Urinary bladder (tissue), 4 donors: ENCODE results near the gene MOSMO. TPM values are rescaled to one million over a fixed set of nuclear protein-coding genes. Genes with fewer than 3 reads are reported as not detected.
"Not testable (repeated sequence)": the region's sequence is repeated elsewhere in the genome, so short reads cannot be mapped to it uniquely, and the experiment has no call there.

Source experiments
- DNase-seq: peaks from one replicate; pipeline ENCODE4 v3.0.0-alpha.2; 2015; ENCODE audit errors: extremely low spot score
- H3K27ac ChIP-seq: one replicate; pipeline ENCODE4 v1.5.1; 2013; ENCODE audit warnings: low read depth, mild to moderate bottlenecking, moderate library complexity
- H3K36me3 ChIP-seq: one replicate; pipeline ENCODE4 v1.6.1; 2013; ENCODE audit warnings: mild to moderate bottlenecking, moderate library complexity; ENCODE audit not compliant: insufficient read depth
- H3K4me1 ChIP-seq: one replicate; pipeline ENCODE4 v1.6.1; 2013; ENCODE audit warnings: mild to moderate bottlenecking, moderate library complexity; ENCODE audit not compliant: insufficient read depth
- H3K4me3 ChIP-seq: one replicate; pipeline ENCODE4 v1.5.1; 2013; ENCODE audit warnings: low read depth, low read length
- WGBS: extraction: QIAGEN DNeasy Blood & Tissue Kit; methylation state at CpG from one replicate; pipeline ENCODE4 v1.1.7; 2013; 5-methylcytosine and 5-hydroxymethylcytosine counted together
- polyA plus RNA-seq: library from polyadenylated mRNA; stranded (reverse); fragments of 200-250 nt; gene quantifications from one replicate; pipeline ENCODE4 v1.2.3, GENCODE V29; 2013
- total RNA-seq: library from RNA; depleted of rRNA; stranded (reverse); fragments of >200 nt; gene quantifications from one replicate; pipeline ENCODE4 v1.2.3, GENCODE V29; 2014
- donor health status: healthy with polysubstance abuse.
- donor health status: healthy.

Gene MOSMO
- total and polyA plus RNA-seq, 2 donors: 15.2 to 33.2 TPM

- WGBS: 93% methylated on average over 2 of the region's 2 CpGs
- H3K4me3 ChIP-seq: no peak overlapping the region
- no peak overlapping the region for H3K27ac ChIP-seq
- no peaks in the 10 kb centered on the region for H3K4me1 ChIP-seq
- H3K36me3 ChIP-seq: no peaks in the 10 kb centered on the region
- no peak for DNase-seq
Measured at GRCh38 chr16:22031483-22032083, 23.7 kb downstream of the MOSMO start.

- Histone ChIP-seq H3K27ac (no peak overlapping the region), H3K4me3 (no peak overlapping the region), H3K4me1 (no peaks in the 10 kb centered on the region), H3K36me3 (peaks cover 2% of the 10 kb centered on the region)
- no peak for DNase-seq
- 92% methylated on average over 3 of the region's 3 CpGs for WGBS
Measured at GRCh38 chr16:22034503-22034902, 26.6 kb downstream of the MOSMO start.

GRCh38 chr16:22035153-22035552 is 27.2 kb downstream of the MOSMO start:
- Histone ChIP-seq H3K36me3 (peaks cover 2% of the 10 kb centered on the region), H3K27ac (no peak overlapping the region), H3K4me1 (no peaks in the 10 kb centered on the region), H3K4me3 (no peak overlapping the region)
- no peak for DNase-seq
- WGBS: 57% methylated on average over 2 of the region's 2 CpGs

GRCh38 chr16:22043882-22044281 is 36.0 kb downstream of the MOSMO start:
- H3K4me3 ChIP-seq, H3K27ac ChIP-seq, H3K4me1 ChIP-seq, DNase-seq, H3K36me3 ChIP-seq: not testable (repeated sequence)
- 93% methylated on average over 3 of the region's 3 CpGs for WGBS

GRCh38 chr16:22045888-22046287 is 38.0 kb downstream of the MOSMO start:
- not testable (repeated sequence) for H3K4me3 ChIP-seq, H3K36me3 ChIP-seq, DNase-seq, H3K27ac ChIP-seq, H3K4me1 ChIP-seq
- WGBS: 52% methylated on average over 5 of the region's 5 CpGs

- Histone ChIP-seq H3K4me3 (no peak overlapping the region), H3K4me1 (no peaks in the 10 kb centered on the region), H3K36me3 (no peaks in the 10 kb centered on the region), H3K27ac (no peak overlapping the region)
- DNase-seq: no peak
- WGBS: 96% methylated on average over 4 of the region's 4 CpGs
Measured at GRCh38 chr16:22050963-22051362, 43.1 kb downstream of the MOSMO start.

- H3K4me1 ChIP-seq: no peaks in the 10 kb centered on the region
- no peaks in the 10 kb centered on the region for H3K36me3 ChIP-seq
- DNase-seq: no peak
- no peak overlapping the region for H3K27ac ChIP-seq
- 82% methylated on average over 6 of the region's 6 CpGs for WGBS
- no peak overlapping the region for H3K4me3 ChIP-seq
Measured at GRCh38 chr16:22052980-22053379, 45.1 kb downstream of the MOSMO start.

- H3K27ac ChIP-seq: no peak overlapping the region
- no peak overlapping the region for H3K4me3 ChIP-seq
- no peaks in the 10 kb centered on the region for H3K4me1 ChIP-seq
- no peaks in the 10 kb centered on the region for H3K36me3 ChIP-seq
- no peak for DNase-seq
- 95% methylated on average over 4 of the region's 4 CpGs for WGBS
Measured at GRCh38 chr16:22053921-22054341, 46.0 kb downstream of the MOSMO start.

- Histone ChIP-seq H3K36me3 (no peaks in the 10 kb centered on the region), H3K4me1 (no peaks in the 10 kb centered on the region), H3K4me3 (no peak overlapping the region), H3K27ac (no peak overlapping the region)
- no peak for DNase-seq
- WGBS: 86% methylated on average over 5 of the region's 5 CpGs
Measured at GRCh38 chr16:22054847-22055590, 47.1 kb downstream of the MOSMO start.

- 75% methylated on average over 5 of the region's 5 CpGs for WGBS
Measured at GRCh38 chr16:22055881-22056280, 48.0 kb downstream of the MOSMO start.

GRCh38 chr16:22063888-22064467 is 56.1 kb downstream of the MOSMO start:
- no peaks in the 10 kb centered on the region for H3K4me1 ChIP-seq
- WGBS: 71% methylated on average over 1 of the region's 1 CpG

More at GRCh38 chr16:22055881-22056280, 48.0 kb downstream of the MOSMO start:
- no peak for DNase-seq
- Histone ChIP-seq H3K4me1 (no peaks in the 10 kb centered on the region), H3K36me3 (no peaks in the 10 kb centered on the region), H3K4me3 (no peak overlapping the region), H3K27ac (no peak overlapping the region)

GRCh38 chr16:22065252-22065651 is 57.3 kb downstream of the MOSMO start:
- no peak overlapping the region for H3K4me3 ChIP-seq
- H3K36me3 ChIP-seq: no peaks in the 10 kb centered on the region
- no peak for DNase-seq
- WGBS: 89% methylated on average over 1 of the region's 1 CpG
- no peak overlapping the region for H3K27ac ChIP-seq
- no peaks in the 10 kb centered on the region for H3K4me1 ChIP-seq

More at GRCh38 chr16:22063888-22064467, 56.1 kb downstream of the MOSMO start:
- no peak overlapping the region for H3K27ac ChIP-seq
- H3K36me3 ChIP-seq: no peaks in the 10 kb centered on the region
- no peak for DNase-seq
- no peak overlapping the region for H3K4me3 ChIP-seq

GRCh38 chr16:22070361-22071330 is 62.7 kb downstream of the MOSMO start:
- Histone ChIP-seq H3K27ac (no peak overlapping the region), H3K36me3 (no peaks in the 10 kb centered on the region), H3K4me1 (no peaks in the 10 kb centered on the region), H3K4me3 (no peak overlapping the region)
- 48% methylated on average over 12 of the region's 12 CpGs for WGBS
- DNase-seq: no peak
